ENCODE measurements around the gene IRF1.

DNA sequence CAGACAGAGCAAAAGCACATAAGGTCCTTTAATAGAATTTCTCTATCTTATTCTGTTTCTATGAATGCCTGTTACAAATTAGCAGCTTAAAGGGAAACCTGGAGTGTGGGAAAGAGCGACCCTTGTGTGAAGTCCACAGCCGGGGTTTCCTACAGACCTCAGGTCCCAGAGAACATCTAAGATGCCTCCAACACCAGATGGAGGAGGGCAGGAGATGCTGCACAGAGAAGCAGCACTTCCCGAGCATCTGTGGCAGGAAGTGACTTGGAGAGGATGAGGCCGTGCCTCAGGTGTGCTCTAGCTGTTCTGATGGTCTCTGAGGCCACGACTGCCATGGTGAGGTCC lies 26.8 kb downstream of the IRF1 start:
- TF ChIP-seq POLR2A (IDR thresholded peaks at IDR 0.05; ENCODE audit: borderline replicate concordance, extremely low read depth, insufficient read depth, insufficient read length) (no peak), POLR2AphosphoS5 (IDR thresholded peaks at IDR 0.05; ENCODE audit: low read depth, low read length) (no peak), EZH2phosphoT487 (IDR thresholded peaks at IDR 0.05; ENCODE audit: borderline replicate concordance) (no peak), RAD21 (IDR thresholded peaks at IDR 0.05; ENCODE audit: low read depth) (no peak), ZNF274 (IDR thresholded peaks at IDR 0.05; ENCODE audit: low read depth, low read length) (no peak), EZH2 (IDR thresholded peaks at IDR 0.05) (no peak), REST (IDR thresholded peaks at IDR 0.05; ENCODE audit: low read depth) (no peak)
- TF ChIP-seq, protein P1, sequence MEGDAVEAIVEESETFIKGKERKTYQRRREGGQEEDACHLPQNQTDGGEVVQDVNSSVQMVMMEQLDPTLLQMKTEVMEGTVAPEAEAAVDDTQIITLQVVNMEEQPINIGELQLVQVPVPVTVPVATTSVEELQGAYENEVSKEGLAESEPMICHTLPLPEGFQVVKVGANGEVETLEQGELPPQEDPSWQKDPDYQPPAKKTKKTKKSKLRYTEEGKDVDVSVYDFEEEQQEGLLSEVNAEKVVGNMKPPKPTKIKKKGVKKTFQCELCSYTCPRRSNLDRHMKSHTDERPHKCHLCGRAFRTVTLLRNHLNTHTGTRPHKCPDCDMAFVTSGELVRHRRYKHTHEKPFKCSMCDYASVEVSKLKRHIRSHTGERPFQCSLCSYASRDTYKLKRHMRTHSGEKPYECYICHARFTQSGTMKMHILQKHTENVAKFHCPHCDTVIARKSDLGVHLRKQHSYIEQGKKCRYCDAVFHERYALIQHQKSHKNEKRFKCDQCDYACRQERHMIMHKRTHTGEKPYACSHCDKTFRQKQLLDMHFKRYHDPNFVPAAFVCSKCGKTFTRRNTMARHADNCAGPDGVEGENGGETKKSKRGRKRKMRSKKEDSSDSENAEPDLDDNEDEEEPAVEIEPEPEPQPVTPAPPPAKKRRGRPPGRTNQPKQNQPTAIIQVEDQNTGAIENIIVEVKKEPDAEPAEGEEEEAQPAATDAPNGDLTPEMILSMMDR (IDR thresholded peaks at IDR 0.05 in 2 of 3, conservative IDR thresholded peaks at IDR 0.05 in 1 of 3; ENCODE audit: borderline replicate concordance in 1 of 3, insufficient read depth in 1 of 3, low read depth in 2 of 3, low read length in 2 of 3), result no peak
- TF ChIP-seq, protein P2, sequence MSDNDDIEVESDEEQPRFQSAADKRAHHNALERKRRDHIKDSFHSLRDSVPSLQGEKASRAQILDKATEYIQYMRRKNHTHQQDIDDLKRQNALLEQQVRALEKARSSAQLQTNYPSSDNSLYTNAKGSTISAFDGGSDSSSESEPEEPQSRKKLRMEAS (IDR thresholded peaks at IDR 0.05), result no peak

All from HCT116 (cell line).